ENCODE data around the gene EGFL7. TPM values are rescaled to one million over a fixed set of nuclear protein-coding genes. Genes with fewer than 3 reads are reported as not detected.

The EGFL7 gene
- total and polyA plus RNA-seq, 2 of the 8 experiments (the other 6 are each of a cell fraction or from before 2014, with no cell fraction given) = 37.8 to 53.4 TPM

- TF ChIP-seq CHD7 (IDR thresholded peaks at IDR 0.05; ENCODE audit: insufficient replicate concordance, low read length) (no peak), HDAC6 (IDR thresholded peaks at IDR 0.05; ENCODE audit: low read depth, low read length) (no peak), ASH2L (IDR thresholded peaks at IDR 0.05; ENCODE audit: low read length) (no peak), TEAD4 (IDR thresholded peaks at IDR 0.05; ENCODE audit: low read depth, low read length) (no peak), CHD1 (IDR thresholded peaks at IDR 0.05; ENCODE audit: low read depth, low read length) (no peak), KDM5A (IDR thresholded peaks at IDR 0.05; ENCODE audit: low read length) (no peak), HDAC2 (IDR thresholded peaks at IDR 0.05; ENCODE audit: borderline replicate concordance in 1 of 2, low read depth in 2 of 2, low read length in 2 of 2) (no peak)
Observed at GRCh38 chr9:136683755-136684154, 21.0 kb downstream of the EGFL7 start (continued).
